GM12872 (cell line): ENCODE data around the gene SUSD1.

Experiments
- CTCF ChIP-seq: IDR thresholded peaks from 3 replicates; pipeline ENCODE4 v1.5.1; 2011; ENCODE audit warnings: low read depth, mild to moderate bottlenecking, low read length, moderate library complexity; ENCODE audit not compliant: insufficient read depth

Gene SUSD1

GRCh38 chr9:112009656-112010055 is 165.4 kb downstream of the SUSD1 start:
- TF ChIP-seq CTCF: no peak

- no peak for TF ChIP-seq CTCF
Observed at GRCh38 chr9:112007575-112008240, 167.4 kb downstream of the SUSD1 start.

GRCh38 chr9:112006361-112007020 is 168.6 kb downstream of the SUSD1 start:
- TF ChIP-seq CTCF: no peak

- no peak for TF ChIP-seq CTCF
Observed at GRCh38 chr9:112005939-112006338, 169.2 kb downstream of the SUSD1 start.

- no peak for TF ChIP-seq CTCF
Observed at GRCh38 chr9:112003538-112003937, 171.6 kb downstream of the SUSD1 start.

GRCh38 chr9:112002847-112003457 is 172.1 kb downstream of the SUSD1 start:
- TF ChIP-seq CTCF: no peak

GRCh38 chr9:112002131-112002846 is 172.8 kb downstream of the SUSD1 start:
- TF ChIP-seq CTCF: no peak
